GM12891 (cell line): ENCODE results near the gene BHMT2.

Source experiments
- POLR2A ChIP-seq: IDR thresholded peaks from 2 replicates; pipeline ENCODE4 v1.6.1; 2011; ENCODE audit warnings: low read depth, low read length, control low read depth
- POLR2AphosphoS5 ChIP-seq: IDR thresholded peaks from 2 replicates; pipeline ENCODE4 v1.6.1; 2011; ENCODE audit warnings: low read depth, low read length, control low read depth
- POU2F2 ChIP-seq: IDR thresholded peaks from 2 replicates; pipeline ENCODE4 v1.6.1; 2011; ENCODE audit warnings: low read depth, mild to moderate bottlenecking, control low read depth, low read length, moderate library complexity
- SPI1 ChIP-seq: IDR thresholded peaks from 2 replicates; pipeline ENCODE4 v1.6.1; 2011; ENCODE audit warnings: low read depth, low read length, control low read depth
- TAF1 ChIP-seq: IDR thresholded peaks from 2 replicates; pipeline ENCODE4 v1.6.1; 2011; ENCODE audit warnings: low read depth, low read length, control low read depth

- TF ChIP-seq POLR2A (no peak), POLR2AphosphoS5 (no peak), TAF1 (no peak), SPI1 (no peak), POU2F2 (no peak)
Measured at GRCh38 chr5:79124607-79125006, 55.0 kb downstream of the BHMT2 start.
